GM23338 (cell line): Measurements from ENCODE around the gene BAD. TPM values are rescaled to one million over a fixed set of nuclear protein-coding genes. Genes with fewer than 3 reads are reported as not detected.
"Not testable (repeated sequence)": the region's sequence is repeated elsewhere in the genome, so short reads cannot be mapped to it uniquely, and the experiment has no call there.

ENCODE experiments used
- ATAC-seq: fragments of 200-7000 bp; cut with Tn5 transposase; 3 replicates; pipeline ENCODE4 v1.9.1; 2020
- DNase-seq: peaks from one replicate; pipeline ENCODE4 v3.0.0-alpha.2; 2015; ENCODE audit warnings: low spot score
- H2AFZ ChIP-seq: fragments of 200-600 bp; sonication (generic); 2 replicates; pipeline ENCODE4 v1.8.0; 2016; ENCODE audit warnings: antibody characterized with exemption, mild to moderate bottlenecking, moderate library complexity
- H3F3A ChIP-seq: fragments of 200-600 bp; sonication (generic); replicated peaks from 2 replicates; pipeline ENCODE4 v1.8.0; 2017; ENCODE audit warnings: antibody characterized with exemption, mixed run types, low read depth
- H3K27ac ChIP-seq: fragments of 200-600 bp; sonication (generic); 2 replicates; pipeline ENCODE4 v1.6.1; 2016; ENCODE audit warnings: low read depth
- H3K27me3 ChIP-seq: fragments of 200-600 bp; sonication (generic); 2 replicates; pipeline ENCODE4 v1.8.0; 2016; ENCODE audit warnings: mild to moderate bottlenecking, mixed run types, moderate library complexity; ENCODE audit not compliant: insufficient read depth
- H3K36me3 ChIP-seq: fragments of 200-600 bp; sonication (generic); 2 replicates; pipeline ENCODE4 v1.8.0; 2016; ENCODE audit warnings: mild to moderate bottlenecking; ENCODE audit not compliant: insufficient read depth
- H3K4me1 ChIP-seq: fragments of 200-600 bp; sonication (generic); 2 replicates; pipeline ENCODE4 v1.8.0; 2016; ENCODE audit warnings: mild to moderate bottlenecking, moderate library complexity; ENCODE audit not compliant: insufficient read depth
- H3K4me2 ChIP-seq: fragments of 200-600 bp; sonication (generic); 2 replicates; pipeline ENCODE4 v1.7.1; 2017; ENCODE audit warnings: mixed run types
- H3K4me3 ChIP-seq: fragments of 200-600 bp; sonication (generic); 2 replicates; pipeline ENCODE4 v1.6.1; 2016; ENCODE audit warnings: mixed run types
- H3K79me2 ChIP-seq: fragments of 200-600 bp; sonication (generic); replicated peaks from 2 replicates; pipeline ENCODE4 v1.8.0; 2017; ENCODE audit warnings: mild to moderate bottlenecking; ENCODE audit not compliant: insufficient read depth
- H3K9me2 ChIP-seq: fragments of 200-600 bp; sonication (generic); 2 replicates; pipeline ENCODE4 v1.8.0; 2017; ENCODE audit not compliant: insufficient read depth
- H4K20me1 ChIP-seq: fragments of 200-600 bp; sonication (generic); replicated peaks from 2 replicates; pipeline ENCODE4 v1.8.0; 2017; ENCODE audit warnings: mild to moderate bottlenecking; ENCODE audit not compliant: insufficient read depth
- H3K27ac Mint-ChIP-seq: 2 replicates; pipeline ENCODE4 v1.8.0; 2020; ENCODE audit warnings: inconsistent platforms, mild to moderate bottlenecking, moderate library complexity, mixed read lengths
- H3K27me3 Mint-ChIP-seq: 3 replicates; pipeline ENCODE4 v1.8.0; 2022; ENCODE audit warnings: low read depth, mild to moderate bottlenecking, moderate library complexity, mixed read lengths, inconsistent platforms; ENCODE audit not compliant: insufficient read depth, poor library complexity
- H3K36me3 Mint-ChIP-seq: 3 replicates; pipeline ENCODE4 v1.8.0; 2021; ENCODE audit warnings: low read depth, mild to moderate bottlenecking, inconsistent platforms, moderate library complexity, mixed read lengths
- H3K4me1 Mint-ChIP-seq: 3 replicates; pipeline ENCODE4 v1.8.0; 2020; ENCODE audit warnings: mild to moderate bottlenecking, inconsistent platforms, mixed read lengths
- H3K4me3 Mint-ChIP-seq: 3 replicates; pipeline ENCODE4 v1.8.0; 2021; ENCODE audit warnings: moderate library complexity, mild to moderate bottlenecking, inconsistent platforms, mixed read lengths
- H3K9me3 Mint-ChIP-seq: 3 replicates; pipeline ENCODE4 v1.8.0; 2020; ENCODE audit warnings: moderate library complexity, mild to moderate bottlenecking, inconsistent platforms, mixed read lengths
- CTCF ChIP-seq, 2 experiments: fragments of 200-600 bp in 1 of 2; sonication (generic) in 1 of 2; conservative IDR thresholded peaks; 2 replicates each; pipeline versions ENCODE4 v1.5.1 to v1.6.1; 2016 to 2017; ENCODE audit warnings: antibody characterized with exemption in 2 of 2, low read depth in 2 of 2, mild to moderate bottlenecking in 2 of 2, moderate library complexity in 1 of 2
- ZNF462 ChIP-seq: fragments of 250-450 bp; sonication (Bioruptor Pico); IDR thresholded peaks from 2 replicates; pipeline ENCODE4 v1.5.0; 2020; ENCODE audit warnings: mild to moderate bottlenecking, moderate library complexity
- polyA plus RNA-seq: library from polyadenylated mRNA; unstranded; fragments of >200 nt; fragmentation: Nextera tagmentation; extraction: Ambion mirVana; gene quantifications from 2 replicates; pipeline ENCODE4 v1.2.1, GENCODE V29; 2016
- total RNA-seq: library from RNA; depleted of rRNA; stranded (reverse); fragments of >200 nt; shearing (Covaris generic); gene quantifications from 2 replicates; pipeline ENCODE4 v1.2.3, GENCODE V29; 2014

BAD gene
- total and polyA plus RNA-seq, 2 experiments from 2014 or later = 46.3 to 46.4 TPM

GRCh38 chr11:64315667-64316526 is 31.4 kb upstream of the BAD start:
- Histone ChIP-seq H3K4me1 (peaks cover 12% of the 10 kb centered on the region), H3F3A (peaks cover 17% of the 10 kb centered on the region; the same call in 1 of the 2 replicates), H3K4me3 (peak overlapping the region; percentile 82), H3K4me2 (peak overlapping the region; percentile 74), H3K79me2 (peaks cover 22% of the 10 kb centered on the region), H3K27ac (peak overlapping the region; percentile 93)
- ATAC-seq, H3K9me2 ChIP-seq, H4K20me1 ChIP-seq, H3K27me3 ChIP-seq, H3K9me3 Mint-ChIP-seq, DNase-seq, H3K36me3 ChIP-seq, H2AFZ ChIP-seq: not testable (repeated sequence)
- Mint-ChIP-seq H3K36me3 (peaks cover 44% of the 10 kb centered on the region), H3K4me1 (peaks cover 15% of the 10 kb centered on the region), H3K27ac (peak overlapping the region; percentile 100), H3K27me3 (peaks cover 33% of the 10 kb centered on the region), H3K4me3 (peak overlapping the region; percentile 98)

DNA sequence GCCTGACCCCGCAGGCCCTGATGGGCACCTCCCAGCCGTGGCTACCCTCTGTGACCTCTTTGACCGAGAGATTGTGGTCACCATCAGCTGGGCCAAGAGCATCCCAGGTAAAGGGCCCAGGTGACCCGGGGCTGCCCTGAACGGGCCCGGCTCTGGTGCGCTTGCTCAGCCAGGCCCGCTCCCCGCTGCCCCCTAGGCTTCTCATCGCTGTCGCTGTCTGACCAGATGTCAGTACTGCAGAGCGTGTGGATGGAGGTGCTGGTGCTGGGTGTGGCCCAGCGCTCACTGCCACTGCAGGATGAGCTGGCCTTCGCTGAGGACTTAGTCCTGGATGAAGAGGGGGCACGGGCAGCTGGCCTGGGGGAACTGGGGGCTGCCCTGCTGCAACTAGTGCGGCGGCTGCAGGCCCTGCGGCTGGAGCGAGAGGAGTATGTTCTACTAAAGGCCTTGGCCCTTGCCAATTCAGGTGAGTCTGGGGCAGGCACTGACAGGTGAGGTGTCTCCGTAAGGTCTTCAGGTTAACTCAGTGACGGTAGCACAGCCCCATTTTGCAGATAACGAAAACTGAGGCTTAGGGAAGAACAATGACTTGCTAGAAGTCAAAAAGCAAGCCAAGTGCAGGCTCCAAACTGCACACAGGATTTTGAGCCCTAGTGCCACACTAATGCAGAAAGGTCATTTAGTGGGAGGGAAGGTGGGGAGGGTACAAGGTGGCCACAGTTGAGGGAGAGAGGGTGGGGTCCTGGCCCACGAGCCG is 30.5 kb upstream of the BAD start:
- Histone ChIP-seq H3K4me2 (no peak overlapping the region), H3F3A (peaks cover 19% of the 10 kb centered on the region; the same call in 1 of the 2 replicates), H3K9me2 (no peaks in the 10 kb centered on the region), H3K27ac (no peak overlapping the region), H4K20me1 (no peaks in the 10 kb centered on the region; the same call in 1 of the 2 replicates), H2AFZ (no peak overlapping the region), H3K79me2 (peaks cover 27% of the 10 kb centered on the region), H3K4me1 (peaks cover 12% of the 10 kb centered on the region), H3K27me3 (no peaks in the 10 kb centered on the region), H3K36me3 (no peaks in the 10 kb centered on the region; the same call in 1 of the 2 replicates), H3K4me3 (no peak overlapping the region)
- Mint-ChIP-seq H3K9me3 (no peaks in the 10 kb centered on the region; the same call in 1 of the 3 replicates), H3K27me3 (peaks cover 30% of the 10 kb centered on the region), H3K36me3 (peaks cover 34% of the 10 kb centered on the region), H3K4me1 (peaks cover 14% of the 10 kb centered on the region), H3K4me3 (peak overlapping the region; percentile 49), H3K27ac (0 out of 2 replicates have a peak overlapping the region, but pooled peaks have one; percentile 26)
- no peak for DNase-seq
- ATAC-seq = no peak
- TF ChIP-seq ZNF462 (CRISPR knock-in tag) (no peak), CTCF (conservative IDR thresholded peaks at IDR 0.05; ENCODE audit: low read depth in 2 of 2) (peak in 1 of 2 experiments; percentile 39; a peak in 2 of 4 replicates)
